Right lobe of liver (tissue), 6 donors: Measurements from ENCODE around the gene RBM18. TPM values are rescaled to one million over a fixed set of nuclear protein-coding genes. Genes with fewer than 3 reads are reported as not detected.

Source experiments
- ATAC-seq, 4 donors: fragments of 200-7000 bp; cut with Tn5 transposase; one replicate each; pipeline ENCODE4 v1.9.1; 2020; ENCODE audit warnings: mild to moderate bottlenecking in 4 of 4, moderate library complexity in 4 of 4
- DNase-seq, 3 donors: peaks; one replicate each; pipeline ENCODE4 v3.0.0-alpha.2; 2020
- H3K27ac ChIP-seq, 3 donors: fragments of 200-600 bp; one replicate each; pipeline ENCODE4 v1.8.0; 2022
- H3K27me3 ChIP-seq, 2 donors: fragments of 200-600 bp; one replicate each; pipeline ENCODE4 v1.8.0; 2022
- H3K36me3 ChIP-seq, 4 donors: fragments of 200-600 bp; sonication (generic) in 1 of 4; one replicate each; pipeline versions ENCODE4 v1.5.1 to v1.8.0; 2017 to 2022; ENCODE audit warnings: control low read depth in 1 of 4
- H3K4me1 ChIP-seq, 4 donors: fragments of 200-600 bp; sonication (generic) in 1 of 4; one replicate each; pipeline versions ENCODE4 v1.5.1 to v1.8.0; 2017 to 2022; ENCODE audit warnings: control low read depth in 1 of 4
- H3K4me3 ChIP-seq, 3 donors: fragments of 200-600 bp; one replicate each; pipeline ENCODE4 v1.8.0; 2022
- H3K9me3 ChIP-seq, 4 donors: fragments of 200-600 bp; sonication (generic) in 1 of 4; one replicate each; pipeline versions ENCODE4 v1.5.1 to v1.8.0; 2017 to 2022; ENCODE audit warnings: control low read depth in 1 of 4
- CTCF ChIP-seq, 4 donors: fragments of 200-600 bp in 3 of 4; fragments of 450-650 bp in 1 of 4; IDR thresholded peaks; one replicate each; pipeline versions ENCODE4 v1.5.1 to v1.8.0; 2016 to 2022; ENCODE audit warnings: antibody characterized with exemption in 4 of 4, mild to moderate bottlenecking in 2 of 4
- POLR2A ChIP-seq: fragments of 450-650 bp; IDR thresholded peaks from one replicate; pipeline ENCODE4 v1.6.1; 2017; ENCODE audit warnings: antibody characterized with exemption, mild to moderate bottlenecking
- WGBS: methylation state at CpG from one replicate; pipeline ENCODE4 v1.1.6; 2018; ENCODE audit warnings: low coverage, low lambda C conversion rate; ENCODE audit not compliant: insufficient coverage; ENCODE audit errors: missing lambda C conversion rate; 5-methylcytosine and 5-hydroxymethylcytosine counted together
- intact Hi-C, 2 donors: fragments of 100-400 bp; cut with DNase I; formaldehyde crosslinking; loops; one replicate each; pipeline versions ENCODE4 v1.11.2 to v1.14.1; 2022
- total RNA-seq, 6 experiments: library from RNA; depleted of rRNA in 2 of 6; stranded (reverse); fragments of >200 nt in 2 of 6; fragmentation: NEBNext Ultra II Directional in 3 of 6; extraction: Animal tissue kit (Norgen Biotek cat#: 25700) in 3 of 6; gene quantifications; one replicate each; pipeline versions ENCODE4 v1.1.0 to v1.2.4, GENCODE V29; 2016 to 2023
- donor health status: DM: no; HTN: yes; CAD: no.
- donor health status: DM: no; HTN: no; CAD: no.
- donor health status: DM: no; HTN: no; CAD: no.
- donor health status: DM: no; HTN: yes; CAD: no.
- donor health status: DM: no; HTN: yes; CAD: no.

RBM18 gene
- total RNA-seq, 6 experiments from 2014 or later, result 3.4 to 9.3 (median 8.7) TPM

GRCh38 chr9:122217640-122218039, 47.0 kb downstream of the RBM18 start:
- Histone ChIP-seq H3K36me3 (no peaks in the 10 kb centered on the region), H3K9me3 (no peaks in the 10 kb centered on the region), H3K27me3 (peaks cover 14 to 51% of the 10 kb centered on the region in 2 donors), H3K4me1 (peaks cover 0 to 12% (median 0%) of the 10 kb centered on the region in 4 donors), H3K4me3 (no peak overlapping the region), H3K27ac (no peak overlapping the region)
- intact Hi-C loops, result no loop called here
- no peak for TF ChIP-seq CTCF (IDR thresholded peaks at IDR 0.05)
- no peak for TF ChIP-seq POLR2A
- no peak for DNase-seq
- peak in 1 of 4 donors; percentile 44 for ATAC-seq
- WGBS, result 29% methylated on average over 4 of the region's 4 CpGs

GRCh38 chr9:122216798-122217418, 47.7 kb downstream of the RBM18 start:
- peaks cover 14 to 44% of the 10 kb centered on the region in 2 donors for H3K27me3 ChIP-seq
- H3K4me3 ChIP-seq, result no peak overlapping the region
- WGBS, result 39% methylated on average over 8 of the region's 35 CpGs
- intact Hi-C loops, result no loop called here
- no peaks in the 10 kb centered on the region for H3K36me3 ChIP-seq
- no peaks in the 10 kb centered on the region for H3K9me3 ChIP-seq
- H3K27ac ChIP-seq, result no peak overlapping the region
- peaks cover 0 to 12% (median 0%) of the 10 kb centered on the region in 4 donors for H3K4me1 ChIP-seq
- DNase-seq (no peak), ATAC-seq (no peak)
- TF ChIP-seq POLR2A (no peak), CTCF (IDR thresholded peaks at IDR 0.05) (no peak)

GRCh38 chr9:122216138-122216797, 48.4 kb downstream of the RBM18 start:
- Histone ChIP-seq H3K36me3 (no peaks in the 10 kb centered on the region), H3K4me1 (peaks cover 0 to 12% (median 0%) of the 10 kb centered on the region in 4 donors), H3K9me3 (no peaks in the 10 kb centered on the region), H3K4me3 (no peak overlapping the region), H3K27me3 (peaks cover 13 to 38% of the 10 kb centered on the region in 2 donors), H3K27ac (no peak overlapping the region)
- ATAC-seq (no peak), DNase-seq (no peak)
- no peak for TF ChIP-seq CTCF (IDR thresholded peaks at IDR 0.05)
- TF ChIP-seq POLR2A, result no peak
- WGBS, result 58% methylated on average over 2 of the region's 4 CpGs
- intact Hi-C loops, result no loop called here

GRCh38 chr9:122215663-122216062, 49.0 kb downstream of the RBM18 start:
- Histone ChIP-seq H3K27ac (no peak overlapping the region), H3K9me3 (no peaks in the 10 kb centered on the region), H3K36me3 (no peaks in the 10 kb centered on the region), H3K4me1 (peaks cover 0 to 12% (median 0%) of the 10 kb centered on the region in 4 donors), H3K27me3 (peaks cover 8 to 32% of the 10 kb centered on the region in 2 donors), H3K4me3 (no peak overlapping the region)
- no peak for ATAC-seq
- TF ChIP-seq POLR2A (no peak), CTCF (IDR thresholded peaks at IDR 0.05) (no peak)
- no CpG with 5 or more reads among the region's 1 CpG for WGBS
- intact Hi-C loops, result no loop called here
- DNase-seq, result no peak
